Effector memory CD4-positive, alpha-beta T cell (primary cell): ENCODE data around the gene SOAT2.

Experiments used
- DNase-seq, 3 donors: peaks; one replicate each; pipeline ENCODE4 v3.0.0-alpha.2; 2020
- H3K27ac ChIP-seq: 2 replicates; pipeline ENCODE4 v1.7.0; 2013; ENCODE audit warnings: mild to moderate bottlenecking, low read length, moderate library complexity; ENCODE audit not compliant: insufficient read depth, poor library complexity, severe bottlenecking
- H3K27me3 ChIP-seq: replicated peaks from 2 replicates; pipeline ENCODE4 v1.7.0; 2013; ENCODE audit warnings: mild to moderate bottlenecking, low read length; ENCODE audit not compliant: insufficient read depth, control insufficient read depth, poor library complexity, severe bottlenecking
- H3K36me3 ChIP-seq: 2 replicates; pipeline ENCODE4 v1.7.0; 2013; ENCODE audit warnings: mild to moderate bottlenecking, low read length, moderate library complexity; ENCODE audit not compliant: control insufficient read depth, insufficient read depth
- H3K4me1 ChIP-seq: 2 replicates; pipeline ENCODE4 v1.7.0; 2013; ENCODE audit warnings: low read length, mild to moderate bottlenecking; ENCODE audit not compliant: control insufficient read depth, insufficient read depth, poor library complexity, severe bottlenecking
- H3K4me3 ChIP-seq: 2 replicates; pipeline ENCODE4 v1.7.0; 2013; ENCODE audit warnings: low read length, low read depth, mild to moderate bottlenecking; ENCODE audit not compliant: insufficient read depth, poor library complexity, severe bottlenecking
- H3K9me3 ChIP-seq: 2 replicates; pipeline ENCODE4 v1.7.0; 2013; ENCODE audit warnings: mild to moderate bottlenecking, low read length, moderate library complexity; ENCODE audit not compliant: control insufficient read depth
- total RNA-seq, 3 donors: gene quantifications; one replicate each; lab custom pipeline; 2026; lab: John Stamatoyannopoulos, UW

Gene SOAT2, protein sequence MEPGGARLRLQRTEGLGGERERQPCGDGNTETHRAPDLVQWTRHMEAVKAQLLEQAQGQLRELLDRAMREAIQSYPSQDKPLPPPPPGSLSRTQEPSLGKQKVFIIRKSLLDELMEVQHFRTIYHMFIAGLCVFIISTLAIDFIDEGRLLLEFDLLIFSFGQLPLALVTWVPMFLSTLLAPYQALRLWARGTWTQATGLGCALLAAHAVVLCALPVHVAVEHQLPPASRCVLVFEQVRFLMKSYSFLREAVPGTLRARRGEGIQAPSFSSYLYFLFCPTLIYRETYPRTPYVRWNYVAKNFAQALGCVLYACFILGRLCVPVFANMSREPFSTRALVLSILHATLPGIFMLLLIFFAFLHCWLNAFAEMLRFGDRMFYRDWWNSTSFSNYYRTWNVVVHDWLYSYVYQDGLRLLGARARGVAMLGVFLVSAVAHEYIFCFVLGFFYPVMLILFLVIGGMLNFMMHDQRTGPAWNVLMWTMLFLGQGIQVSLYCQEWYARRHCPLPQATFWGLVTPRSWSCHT
- total RNA-seq = 2.6 to 5.8 (median 4.5) reads per million in 3 donors

GRCh38 chr12:53102883-53103807, at the start of gene SOAT2:
TSS of gene SOAT2 (plus strand) at chr12:53103486. CDS start at chr12:53103578, 92 bp downstream.
- DNase-seq = peak in 2 of 3 donors; percentile 18 to 25
- H3K9me3 ChIP-seq = no peaks in the 10 kb centered on the region
- peak within 1 kb of the TSS; percentile 3 for H3K27ac ChIP-seq
- no peaks in the 10 kb centered on the region for H3K27me3 ChIP-seq
- peaks cover 39% of the 10 kb centered on the region for H3K4me1 ChIP-seq
- no peak within 1 kb of the TSS for H3K4me3 ChIP-seq
- no peaks in the 10 kb centered on the region for H3K36me3 ChIP-seq

DNA sequence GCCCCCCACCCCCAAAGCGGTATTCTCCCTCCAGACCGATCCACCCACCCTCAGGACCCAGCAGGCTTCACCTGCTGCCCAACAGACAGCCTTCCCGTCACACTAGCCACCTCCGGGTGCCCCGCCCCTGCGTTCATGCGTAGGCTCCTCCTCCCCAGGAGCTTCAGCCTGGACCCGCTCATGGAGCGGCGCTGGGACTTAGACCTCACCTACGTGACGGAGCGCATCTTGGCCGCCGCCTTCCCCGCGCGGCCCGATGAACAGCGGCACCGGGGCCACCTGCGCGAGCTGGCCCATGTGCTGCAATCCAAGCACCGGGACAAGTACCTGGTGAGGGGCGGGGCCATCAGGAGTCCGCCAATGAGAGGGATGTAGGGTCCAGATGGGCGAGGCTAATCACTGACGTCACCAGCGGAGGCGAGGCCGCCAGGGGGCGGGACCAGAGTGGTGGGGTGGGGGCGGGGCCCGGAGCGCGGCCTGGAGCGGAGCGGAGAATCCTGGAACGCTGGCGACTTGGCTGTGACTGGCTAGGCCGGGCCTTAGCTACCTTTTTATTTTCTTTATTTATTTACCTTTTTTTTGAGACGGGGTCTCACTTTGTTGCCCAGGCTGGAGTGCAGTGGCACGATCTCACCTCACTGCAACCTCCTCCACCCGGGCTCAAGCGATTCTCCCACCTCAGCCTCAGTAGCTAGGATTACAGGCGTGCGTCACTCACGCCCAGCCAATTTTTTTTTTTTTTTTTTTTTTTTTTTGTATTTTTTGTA, 49.0 kb upstream of the SOAT2 start:
- H3K4me1 ChIP-seq = peaks cover 4% of the 10 kb centered on the region
- no peaks in the 10 kb centered on the region for H3K27me3 ChIP-seq
- peak overlapping the region; percentile 50 for H3K4me3 ChIP-seq
- H3K9me3 ChIP-seq = no peaks in the 10 kb centered on the region
- DNase-seq = peak; percentile 89 to 94 (median 89)
- peak overlapping the region; percentile 40 for H3K27ac ChIP-seq
- H3K36me3 ChIP-seq = no peaks in the 10 kb centered on the region

- Histone ChIP-seq H3K36me3 (no peaks in the 10 kb centered on the region), H3K4me1 (peaks cover 4% of the 10 kb centered on the region), H3K27me3 (no peaks in the 10 kb centered on the region), H3K9me3 (no peaks in the 10 kb centered on the region), H3K4me3 (no peak overlapping the region), H3K27ac (no peak overlapping the region)
- DNase-seq = no peak
Observed at GRCh38 chr12:53055471-53056266, 47.6 kb upstream of the SOAT2 start.

DNA sequence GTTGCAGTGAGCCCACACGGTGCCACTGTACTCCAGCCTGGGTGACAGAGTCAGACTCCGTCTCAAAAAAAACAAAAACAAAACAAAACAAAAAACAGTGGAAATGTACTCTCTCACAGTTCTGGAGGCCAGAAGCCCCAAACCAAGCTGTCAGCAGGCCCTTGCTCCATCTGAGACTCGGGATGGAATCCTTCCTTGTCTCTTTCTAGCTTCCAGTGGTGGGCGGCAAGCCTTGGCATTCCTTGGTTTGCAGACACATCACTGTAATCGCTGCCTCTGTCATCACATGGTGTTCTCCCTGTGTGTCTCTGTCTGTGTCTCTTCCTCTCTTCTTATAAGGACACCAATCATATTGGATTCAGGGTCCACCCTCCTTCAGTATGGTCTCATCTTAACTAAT, 47.0 kb upstream of the SOAT2 start:
- no peaks in the 10 kb centered on the region for H3K27me3 ChIP-seq
- no peak overlapping the region for H3K27ac ChIP-seq
- no peak for DNase-seq
- no peaks in the 10 kb centered on the region for H3K36me3 ChIP-seq
- peaks cover 4% of the 10 kb centered on the region for H3K4me1 ChIP-seq
- no peak overlapping the region for H3K4me3 ChIP-seq
- no peaks in the 10 kb centered on the region for H3K9me3 ChIP-seq

DNA sequence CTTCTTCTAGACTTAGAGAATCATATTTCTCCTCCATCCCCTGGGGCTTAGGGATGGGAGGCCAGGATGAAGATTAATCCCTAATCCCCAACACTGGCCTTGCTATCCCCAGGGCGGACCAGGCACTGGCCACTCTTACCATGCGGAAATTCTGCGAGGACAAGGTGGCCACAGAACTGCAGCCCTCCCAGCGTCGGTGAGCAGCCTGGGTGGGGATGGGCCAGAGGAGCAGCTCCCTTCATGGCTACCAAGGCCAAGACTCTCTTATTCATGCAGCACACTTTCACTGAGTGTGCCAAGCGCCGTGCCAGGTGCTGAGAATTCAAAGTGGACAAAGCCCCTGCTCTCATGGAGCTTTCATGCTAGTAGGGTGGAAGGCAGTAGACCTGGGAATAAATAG, 46.4 kb upstream of the SOAT2 start:
- peaks cover 4% of the 10 kb centered on the region for H3K4me1 ChIP-seq
- H3K9me3 ChIP-seq = no peaks in the 10 kb centered on the region
- H3K27ac ChIP-seq = no peak overlapping the region
- H3K36me3 ChIP-seq = no peaks in the 10 kb centered on the region
- H3K4me3 ChIP-seq = no peak overlapping the region
- DNase-seq = no peak
- no peaks in the 10 kb centered on the region for H3K27me3 ChIP-seq

DNA sequence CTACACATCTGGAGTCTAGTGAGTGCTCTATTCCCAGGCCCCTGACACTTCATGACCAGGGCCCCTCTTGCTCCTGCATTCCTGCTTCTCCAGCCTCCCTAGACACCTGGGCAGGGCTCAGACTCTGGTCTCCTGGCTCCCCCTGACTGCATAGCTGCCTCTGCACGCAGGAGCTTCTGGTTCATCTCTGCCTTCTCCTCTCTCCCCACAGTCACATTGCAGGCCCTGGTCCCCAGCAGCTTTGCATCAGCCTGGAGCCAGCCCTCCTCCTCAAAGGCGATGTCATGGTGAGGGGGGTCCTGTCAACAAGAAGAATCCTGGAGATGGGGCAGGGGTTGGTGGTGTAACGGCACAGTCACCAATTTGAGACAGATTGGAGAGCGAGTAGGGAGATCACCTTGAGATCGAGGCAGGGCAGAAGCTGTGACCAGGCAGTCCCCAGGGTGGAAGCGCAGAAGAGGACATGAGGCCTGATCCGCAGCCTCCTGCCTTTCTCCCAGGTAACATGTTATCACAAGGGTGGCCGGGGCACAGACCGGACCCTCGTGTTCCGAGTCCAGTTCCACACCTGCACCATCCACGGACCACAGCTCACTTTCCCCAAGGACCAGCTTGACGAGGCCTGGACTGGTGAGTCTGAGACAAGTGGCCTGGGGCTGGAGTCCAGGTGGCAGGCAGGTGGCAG, 45.3 kb upstream of the SOAT2 start:
- H3K27ac ChIP-seq = no peak overlapping the region
- H3K27me3 ChIP-seq = no peaks in the 10 kb centered on the region
- peaks cover 4% of the 10 kb centered on the region for H3K4me1 ChIP-seq
- no peak overlapping the region for H3K4me3 ChIP-seq
- H3K36me3 ChIP-seq = peaks cover 3% of the 10 kb centered on the region
- DNase-seq = no peak
- H3K9me3 ChIP-seq = no peaks in the 10 kb centered on the region

DNA sequence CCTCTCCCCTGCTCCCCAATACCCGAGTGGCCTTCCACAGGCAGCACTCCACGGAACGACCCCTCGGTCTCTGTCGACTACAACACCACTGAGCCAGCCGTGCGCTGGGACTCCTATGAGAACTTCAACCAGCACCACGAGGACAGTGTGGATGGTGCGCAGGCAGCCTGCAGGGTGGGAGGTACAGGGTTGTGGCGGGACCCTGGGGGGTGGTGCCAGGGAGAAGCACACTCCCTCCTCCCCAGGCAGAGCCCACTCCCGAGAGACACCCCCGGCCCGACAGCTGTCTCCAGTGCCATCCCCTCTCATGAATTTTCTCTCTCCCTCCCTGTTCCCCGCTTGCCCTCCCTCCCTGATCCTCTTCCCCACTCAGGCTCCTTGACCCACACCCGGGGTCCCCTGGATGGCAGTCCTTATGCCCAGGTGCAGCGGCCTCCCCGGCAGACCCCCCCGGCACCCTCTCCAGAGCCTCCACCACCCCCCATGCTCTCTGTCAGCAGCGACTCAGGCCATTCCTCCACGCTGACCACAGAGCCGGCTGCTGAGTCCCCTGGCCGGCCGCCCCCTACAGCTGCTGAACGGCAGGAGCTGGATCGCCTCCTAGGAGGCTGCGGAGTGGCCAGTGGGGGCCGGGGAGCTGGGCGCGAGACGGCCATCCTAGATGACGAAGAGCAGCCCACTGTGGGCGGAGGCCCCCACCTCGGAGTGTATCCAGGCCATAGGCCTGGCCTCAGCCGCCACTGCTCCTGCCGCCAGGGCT, 44.4 kb upstream of the SOAT2 start:
- no peak overlapping the region for H3K27ac ChIP-seq
- DNase-seq = no peak
- no peak overlapping the region for H3K4me3 ChIP-seq
- H3K36me3 ChIP-seq = peaks cover 7% of the 10 kb centered on the region
- no peaks in the 10 kb centered on the region for H3K9me3 ChIP-seq
- H3K4me1 ChIP-seq = no peaks in the 10 kb centered on the region
- no peaks in the 10 kb centered on the region for H3K27me3 ChIP-seq

DNA sequence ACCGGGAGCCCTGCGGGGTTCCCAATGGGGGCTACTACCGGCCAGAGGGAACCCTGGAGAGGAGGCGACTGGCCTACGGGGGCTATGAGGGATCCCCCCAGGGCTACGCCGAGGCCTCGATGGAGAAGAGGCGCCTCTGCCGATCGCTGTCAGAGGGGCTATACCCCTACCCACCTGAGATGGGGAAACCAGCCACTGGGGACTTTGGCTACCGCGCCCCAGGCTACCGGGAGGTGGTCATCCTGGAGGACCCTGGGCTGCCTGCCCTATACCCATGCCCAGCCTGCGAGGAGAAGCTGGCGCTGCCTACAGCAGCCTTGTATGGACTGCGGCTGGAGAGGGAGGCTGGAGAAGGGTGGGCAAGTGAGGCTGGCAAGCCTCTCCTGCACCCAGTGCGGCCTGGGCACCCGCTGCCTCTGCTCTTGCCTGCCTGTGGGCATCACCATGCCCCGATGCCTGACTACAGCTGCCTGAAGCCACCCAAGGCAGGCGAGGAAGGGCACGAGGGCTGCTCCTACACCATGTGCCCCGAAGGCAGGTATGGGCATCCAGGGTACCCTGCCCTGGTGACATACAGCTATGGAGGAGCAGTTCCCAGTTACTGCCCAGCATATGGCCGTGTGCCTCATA, 43.7 kb upstream of the SOAT2 start:
- Histone ChIP-seq H3K9me3 (no peaks in the 10 kb centered on the region), H3K27me3 (no peaks in the 10 kb centered on the region), H3K36me3 (peaks cover 14% of the 10 kb centered on the region), H3K4me1 (no peaks in the 10 kb centered on the region), H3K27ac (no peak overlapping the region), H3K4me3 (no peak overlapping the region)
- DNase-seq = no peak
